Stomach smooth muscle (tissue), 2 donors: ENCODE data around the gene DOCK6.

Experiments
- H3K27ac ChIP-seq: one replicate; pipeline ENCODE4 v1.7.0; 2013; ENCODE audit warnings: mild to moderate bottlenecking, low read length, inconsistent platforms
- H3K27me3 ChIP-seq, 2 donors: one replicate each; pipeline ENCODE4 v1.7.0; 2013; ENCODE audit warnings: low read length in 2 of 2; ENCODE audit not compliant: insufficient read depth in 2 of 2, control insufficient read depth in 1 of 2
- H3K36me3 ChIP-seq, 2 donors: one replicate each; pipeline ENCODE4 v1.7.0; 2013; ENCODE audit warnings: low read length in 2 of 2; ENCODE audit not compliant: control insufficient read depth in 2 of 2, insufficient read depth in 2 of 2
- H3K4me1 ChIP-seq: one replicate; pipeline ENCODE4 v1.7.0; 2013; ENCODE audit warnings: low read length; ENCODE audit not compliant: control insufficient read depth, insufficient read depth
- H3K4me3 ChIP-seq, 2 donors: one replicate each; pipeline ENCODE4 v1.7.0; 2013; ENCODE audit warnings: low read length in 2 of 2
- H3K9ac ChIP-seq, 2 donors: one replicate each; pipeline ENCODE4 v1.7.0; 2013; ENCODE audit warnings: low read length in 2 of 2, mild to moderate bottlenecking in 1 of 2
- H3K9me3 ChIP-seq, 2 donors: one replicate each; pipeline ENCODE4 v1.7.0; 2013; ENCODE audit warnings: low read length in 2 of 2; ENCODE audit not compliant: control insufficient read depth in 2 of 2
- donor health status: healthy.
- donor health status: Pancreatic carcinoma.

The DOCK6 gene

DNA sequence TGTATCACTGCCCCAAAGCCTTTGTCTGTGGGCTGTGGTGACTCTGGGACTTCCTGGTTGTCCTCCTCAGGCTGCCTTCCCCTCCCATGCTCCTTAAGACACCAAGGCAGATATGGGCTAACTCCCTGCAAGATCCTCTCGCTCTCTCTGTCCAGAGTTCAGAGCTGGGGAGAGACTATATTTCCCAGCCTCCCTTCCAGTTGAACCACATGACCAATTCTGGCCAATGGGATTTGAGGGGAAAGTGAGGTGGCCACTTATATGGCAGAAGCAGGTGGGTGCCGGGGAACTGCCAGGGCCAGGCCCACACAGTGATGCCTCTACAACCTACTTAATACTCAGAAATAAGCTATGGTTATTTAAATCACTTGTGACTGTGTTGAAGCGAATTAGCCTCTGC is 39.1 kb downstream of the DOCK6 start:
- Histone ChIP-seq H3K9me3 (peaks cover 3 to 8% of the 10 kb centered on the region in 2 donors), H3K27me3 (no peaks in the 10 kb centered on the region), H3K4me3 (no peak overlapping the region), H3K27ac (no peak overlapping the region), H3K36me3 (peaks cover 24 to 38% of the 10 kb centered on the region in 2 donors), H3K9ac (no peak overlapping the region), H3K4me1 (no peaks in the 10 kb centered on the region)

DNA sequence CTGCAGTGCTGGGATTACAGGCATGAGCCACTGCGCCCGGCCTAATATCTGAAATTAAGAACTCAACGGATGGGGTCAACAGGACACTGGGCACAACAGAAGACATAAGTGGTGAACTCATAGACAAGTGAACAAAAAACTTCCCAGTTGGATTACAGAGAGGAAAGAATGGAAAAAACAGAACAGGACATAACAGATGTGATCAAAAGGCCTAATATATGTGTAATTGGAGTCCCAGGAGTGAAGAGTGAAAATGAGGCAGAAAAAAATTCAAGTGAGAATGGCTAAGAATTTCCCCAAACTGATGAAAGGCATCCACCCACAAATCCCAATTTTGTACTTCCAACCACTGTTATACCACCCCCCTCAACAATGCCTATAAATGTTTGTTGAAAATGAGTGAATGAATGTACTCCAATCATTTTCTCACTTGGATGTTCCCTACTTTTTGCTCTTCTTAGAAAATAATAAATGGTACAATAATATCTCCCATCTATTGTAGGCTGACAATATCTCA is 41.2 kb downstream of the DOCK6 start:
- Histone ChIP-seq H3K4me3 (no peak overlapping the region), H3K9ac (no peak overlapping the region), H3K36me3 (peaks cover 32 to 37% of the 10 kb centered on the region in 2 donors), H3K27ac (no peak overlapping the region), H3K27me3 (no peaks in the 10 kb centered on the region), H3K9me3 (peaks cover 3 to 8% of the 10 kb centered on the region in 2 donors), H3K4me1 (no peaks in the 10 kb centered on the region)

DNA sequence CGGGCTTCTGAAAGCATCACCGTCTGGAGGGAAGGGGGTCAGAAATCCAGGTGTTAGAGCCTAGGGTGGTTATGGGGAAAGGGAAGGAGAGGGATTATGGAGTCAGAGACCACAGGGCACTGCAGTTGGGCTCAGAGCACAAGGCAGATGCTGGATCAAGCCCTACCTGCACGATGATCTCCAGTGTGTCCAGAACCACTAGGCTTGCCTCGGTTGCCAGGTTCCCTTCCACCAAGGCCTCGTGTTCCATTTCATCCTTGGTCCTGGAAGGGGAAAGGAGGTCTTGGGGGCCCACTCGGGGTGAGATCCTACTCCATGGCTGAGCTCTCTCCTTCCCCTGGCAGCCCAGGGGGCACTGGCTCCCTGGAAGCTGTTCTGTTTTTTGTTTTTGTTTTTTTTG is 47.9 kb downstream of the DOCK6 start:
- Histone ChIP-seq H3K4me1 (no peaks in the 10 kb centered on the region), H3K9me3 (no peaks in the 10 kb centered on the region), H3K9ac (no peak overlapping the region), H3K36me3 (peaks cover 16 to 22% of the 10 kb centered on the region in 2 donors), H3K4me3 (no peak overlapping the region), H3K27ac (no peak overlapping the region), H3K27me3 (no peaks in the 10 kb centered on the region)

DNA sequence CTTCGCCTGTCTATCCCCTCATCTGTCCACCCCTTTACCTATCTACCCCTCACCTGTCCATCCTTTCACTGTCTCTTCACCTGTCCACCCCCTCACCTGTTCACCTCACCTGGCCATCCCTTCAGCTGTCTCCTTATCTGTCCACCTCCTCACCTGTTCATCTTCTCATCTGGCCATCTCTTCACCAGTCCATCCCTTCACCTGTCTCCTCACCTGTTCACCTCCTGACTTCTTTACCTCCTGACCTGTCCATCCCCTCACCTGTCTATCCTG is 51.7 kb downstream of the DOCK6 start:
- no peak overlapping the region for H3K27ac ChIP-seq
- no peaks in the 10 kb centered on the region for H3K9me3 ChIP-seq
- H3K27me3 ChIP-seq: no peaks in the 10 kb centered on the region
- no peaks in the 10 kb centered on the region for H3K4me1 ChIP-seq
- H3K36me3 ChIP-seq: peaks cover 11 to 21% of the 10 kb centered on the region in 2 donors
- no peak overlapping the region for H3K9ac ChIP-seq
- no peak overlapping the region for H3K4me3 ChIP-seq

DNA sequence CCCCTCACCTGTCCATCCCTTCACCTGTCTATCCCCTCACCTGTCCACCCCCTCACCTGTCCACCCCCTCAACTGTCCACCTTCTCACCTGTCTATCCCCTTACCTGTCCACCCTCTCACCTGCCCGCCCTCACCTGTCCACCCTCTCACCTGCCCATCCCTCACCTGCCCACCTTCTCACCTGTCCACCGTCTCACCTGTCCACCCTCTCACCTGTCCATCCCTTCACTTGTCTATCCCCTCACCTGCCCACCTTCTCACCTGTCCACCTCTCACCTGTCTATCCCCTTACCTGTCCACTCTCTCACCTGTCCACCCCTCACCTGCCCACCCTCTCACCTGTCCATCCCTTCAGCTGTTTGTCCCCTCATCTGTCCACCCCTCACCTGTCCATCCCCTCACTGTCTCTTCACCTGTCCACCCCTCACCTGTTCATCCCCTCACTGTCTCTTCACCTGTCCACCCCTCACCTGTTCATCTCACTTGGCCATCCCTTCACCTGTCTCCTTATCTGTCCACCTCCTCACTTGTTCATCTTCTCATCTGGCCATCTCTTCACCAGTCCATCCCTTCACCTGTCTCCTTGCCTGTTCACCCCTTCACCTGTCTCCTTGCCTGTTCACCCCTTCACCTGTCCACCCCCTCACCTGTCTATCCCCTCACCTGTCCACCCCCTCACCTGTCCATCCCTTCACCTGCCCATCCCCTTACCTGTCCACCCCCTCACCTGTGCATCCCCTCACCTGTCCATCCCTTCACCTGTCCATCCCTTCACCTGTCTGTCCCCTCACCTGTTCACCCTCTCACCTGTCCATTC is 52.3 kb downstream of the DOCK6 start:
- H3K36me3 ChIP-seq: peaks cover 8 to 16% of the 10 kb centered on the region in 2 donors
- no peaks in the 10 kb centered on the region for H3K27me3 ChIP-seq
- peaks cover 2% of the 10 kb centered on the region for H3K4me1 ChIP-seq
- H3K9me3 ChIP-seq: no peaks in the 10 kb centered on the region
- no peak overlapping the region for H3K9ac ChIP-seq
- no peak overlapping the region for H3K27ac ChIP-seq
- H3K4me3 ChIP-seq: no peak overlapping the region

GRCh38 chr19:11208561-11209471 is 53.5 kb downstream of the DOCK6 start:
- Histone ChIP-seq H3K36me3 (peaks cover 8 to 10% of the 10 kb centered on the region in 2 donors), H3K9me3 (no peaks in the 10 kb centered on the region), H3K4me1 (peaks cover 14% of the 10 kb centered on the region), H3K4me3 (no peak overlapping the region), H3K27me3 (no peaks in the 10 kb centered on the region), H3K27ac (no peak overlapping the region), H3K9ac (no peak overlapping the region)

DNA sequence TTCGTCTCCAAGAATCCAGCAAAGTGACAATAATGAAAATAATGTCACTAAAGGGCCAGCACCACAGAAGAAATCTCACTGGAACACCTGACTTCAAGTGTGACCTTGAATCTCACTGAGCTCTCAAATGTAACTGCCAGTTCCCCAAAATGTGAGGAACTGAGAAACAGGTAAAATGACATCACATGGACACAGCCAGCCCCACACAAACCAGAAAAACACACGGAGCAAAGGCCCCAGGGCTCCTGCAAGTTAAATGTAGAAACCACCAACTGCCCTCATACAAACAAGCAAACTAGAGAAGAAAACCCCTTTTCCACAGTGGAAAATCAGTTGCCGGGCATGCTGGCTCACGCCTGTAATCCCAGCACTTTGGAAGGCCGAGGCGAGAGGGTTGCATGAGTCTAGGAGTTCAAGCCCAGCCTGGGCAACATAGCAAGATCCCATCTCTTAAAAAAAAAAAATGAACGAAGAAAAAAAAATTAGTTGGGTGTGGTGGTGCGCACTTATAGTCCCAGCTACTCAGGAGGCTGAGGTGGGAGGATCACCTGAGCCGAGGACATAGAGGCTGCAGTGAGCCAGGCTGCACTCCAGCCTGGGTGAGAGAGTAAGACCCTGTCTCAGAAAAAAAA is 56.3 kb downstream of the DOCK6 start:
- no peaks in the 10 kb centered on the region for H3K9me3 ChIP-seq
- peaks cover 6% of the 10 kb centered on the region in 2 donors for H3K36me3 ChIP-seq
- H3K4me3 ChIP-seq: no peak overlapping the region
- no peak overlapping the region for H3K27ac ChIP-seq
- no peak overlapping the region for H3K9ac ChIP-seq
- H3K27me3 ChIP-seq: no peaks in the 10 kb centered on the region
- peaks cover 35% of the 10 kb centered on the region for H3K4me1 ChIP-seq

DNA sequence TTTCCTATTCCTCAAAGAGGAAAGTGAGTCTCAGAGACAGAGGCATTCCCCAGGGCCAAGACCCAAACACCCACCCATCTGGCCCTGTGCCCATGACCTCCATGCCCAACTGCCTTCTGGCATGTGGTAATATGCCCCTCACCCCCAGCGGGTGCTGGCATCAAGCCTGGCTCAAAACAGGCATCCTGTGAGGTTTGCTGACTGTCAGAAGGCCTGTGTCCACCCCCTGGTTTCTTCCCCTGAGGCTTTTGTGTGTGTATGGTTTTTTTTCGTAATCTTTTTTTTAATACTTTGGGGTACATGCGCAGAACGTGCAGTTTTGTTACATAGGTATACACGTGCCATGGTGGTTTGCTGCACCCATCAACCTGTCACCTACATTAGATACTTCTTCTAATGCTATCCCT is 57.4 kb downstream of the DOCK6 start:
- Histone ChIP-seq H3K9ac (peak overlapping the region; percentile 56 to 71), H3K36me3 (peaks cover 4 to 5% of the 10 kb centered on the region in 2 donors), H3K4me1 (peaks cover 35% of the 10 kb centered on the region), H3K9me3 (no peaks in the 10 kb centered on the region), H3K4me3 (peak overlapping the region in 1 of 2 donors; percentile 68), H3K27ac (peak overlapping the region; percentile 98), H3K27me3 (no peaks in the 10 kb centered on the region)

DNA sequence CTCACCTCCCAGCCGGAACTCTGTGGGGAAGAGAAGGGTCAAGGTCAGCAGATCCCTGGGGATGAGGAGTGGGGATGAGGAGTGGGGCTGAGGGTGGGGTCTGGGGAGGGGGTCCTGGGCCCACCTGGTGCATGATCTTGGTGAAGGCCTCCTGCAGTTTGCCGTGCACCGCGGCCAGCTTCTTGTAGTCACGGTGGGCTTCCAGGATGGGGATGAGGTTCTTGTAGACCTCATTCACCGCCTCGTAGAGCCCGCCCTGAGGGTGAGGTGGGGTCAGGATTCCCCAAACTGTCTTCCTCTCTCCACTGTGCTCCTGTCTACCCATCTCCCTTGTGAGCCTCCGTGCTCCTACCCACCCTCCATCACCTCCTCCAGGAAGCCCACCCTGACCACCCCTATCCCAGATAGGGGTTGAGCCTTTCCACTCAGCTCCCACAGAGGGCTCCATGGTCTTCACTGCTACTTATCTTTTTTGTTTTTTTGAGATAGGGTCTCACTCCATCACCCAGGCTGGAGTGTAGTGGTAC is 58.2 kb downstream of the DOCK6 start:
- Histone ChIP-seq H3K9ac (peak overlapping the region; percentile 56 to 71), H3K27me3 (no peaks in the 10 kb centered on the region), H3K27ac (peak overlapping the region; percentile 98), H3K9me3 (no peaks in the 10 kb centered on the region), H3K36me3 (peaks cover 2 to 3% of the 10 kb centered on the region in 2 donors), H3K4me3 (peak overlapping the region; percentile 66 to 68), H3K4me1 (peaks cover 35% of the 10 kb centered on the region)
